Stimulated activated effector memory CD8-positive, alpha-beta T cell treated with anti-CD3 and anti-CD28 coated beads, Interleukin-12 subunit alpha, Interleukin-12 subunit beta, amount 100 ng/mL, for 72 hours (primary cell): ENCODE data around the gene ADNP2.

Experiments used
- ATAC-seq: fragments of 150-1000 bp; cut with Tn5 transposase; 2 replicates; pipeline ENCODE4 v1.10.0; 2021
- DNase-seq, 2 donors: peaks; one replicate each; pipeline ENCODE4 v3.0.0; 2021 to 2022; ENCODE audit warnings: low spot score in 2 of 2
- H3K27ac Mint-ChIP-seq: one replicate; pipeline ENCODE4 v1.8.0; 2022; ENCODE audit warnings: mild to moderate bottlenecking, mixed read lengths
- H3K36me3 Mint-ChIP-seq: one replicate; pipeline ENCODE4 v1.8.0; 2022; ENCODE audit warnings: mild to moderate bottlenecking, mixed read lengths
- H3K4me1 Mint-ChIP-seq: one replicate; pipeline ENCODE4 v1.8.0; 2022; ENCODE audit warnings: mixed read lengths
- H3K4me3 Mint-ChIP-seq: one replicate; pipeline ENCODE4 v1.8.0; 2022; ENCODE audit warnings: mild to moderate bottlenecking, mixed read lengths
- H3K9me3 Mint-ChIP-seq: one replicate; pipeline ENCODE4 v1.8.0; 2022; ENCODE audit warnings: mixed read lengths

ADNP2 gene

DNA sequence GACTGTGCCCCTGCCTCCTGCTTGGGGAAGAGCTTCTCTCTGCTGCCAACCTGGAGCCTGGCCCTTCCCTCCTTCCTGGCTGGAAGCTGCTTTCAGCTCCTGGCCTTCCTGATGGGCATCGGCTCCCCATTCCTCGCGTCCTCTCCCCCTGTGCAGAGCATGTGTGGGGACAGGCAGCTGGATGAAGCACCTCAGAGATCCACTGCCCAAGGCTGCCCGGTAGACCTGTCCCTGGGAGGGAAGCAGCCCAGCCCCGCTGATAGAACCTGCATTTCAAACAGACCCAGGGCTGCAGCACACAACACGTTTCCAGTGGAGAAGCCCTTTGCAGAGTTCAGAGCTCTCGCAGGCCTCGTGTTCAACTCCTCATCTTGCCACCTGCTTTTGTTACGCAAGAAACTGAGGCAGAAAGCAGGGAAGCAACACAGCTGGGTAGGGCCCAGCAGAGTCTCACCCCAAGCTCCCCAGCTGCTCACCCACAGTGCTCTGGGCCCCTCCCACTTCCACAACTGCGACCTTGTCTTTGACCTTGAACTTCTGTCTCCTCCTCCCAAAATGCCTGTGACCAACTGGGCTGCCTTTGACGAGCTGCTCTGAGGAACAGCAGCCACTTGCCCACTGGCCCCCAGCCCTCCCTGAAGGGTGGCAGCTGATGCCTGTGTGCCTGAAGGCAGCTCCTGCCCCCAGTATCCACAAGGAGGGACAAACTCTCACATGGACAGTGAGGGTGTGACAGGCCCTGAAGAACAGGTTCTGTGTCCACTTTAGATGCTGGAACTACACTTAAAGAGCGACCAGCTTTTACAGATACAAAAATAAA lies 72.8 kb downstream of the ADNP2 start:
- Mint-ChIP-seq H3K27ac (no peak overlapping the region), H3K36me3 (peaks cover 4% of the 10 kb centered on the region), H3K4me3 (no peak overlapping the region), H3K4me1 (peaks cover 24% of the 10 kb centered on the region), H3K9me3 (no peaks in the 10 kb centered on the region)
- no peak for DNase-seq
- no peak for ATAC-seq

DNA sequence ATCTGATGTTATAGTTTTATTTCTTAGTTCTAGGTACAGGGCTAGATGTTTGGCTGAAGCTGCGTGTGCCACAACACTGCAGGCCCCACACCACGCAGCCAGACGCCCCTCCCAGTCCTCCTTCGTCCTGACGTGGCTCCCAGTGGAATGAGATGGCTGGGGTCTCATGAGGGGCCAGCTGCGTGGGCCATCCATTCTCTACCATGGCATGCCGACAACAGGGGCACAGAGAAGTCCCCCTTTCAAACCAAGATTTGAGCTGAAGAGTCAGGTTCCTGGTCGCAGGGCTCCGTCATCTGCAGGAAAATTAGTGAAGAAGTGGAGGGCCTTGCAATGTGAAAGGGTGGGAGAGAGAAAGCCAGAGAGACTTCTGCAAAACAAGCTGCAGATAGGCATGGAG lies 73.8 kb downstream of the ADNP2 start:
- H3K4me3 Mint-ChIP-seq: no peak overlapping the region
- peaks cover 16% of the 10 kb centered on the region for H3K4me1 Mint-ChIP-seq
- H3K27ac Mint-ChIP-seq: no peak overlapping the region
- no peaks in the 10 kb centered on the region for H3K9me3 Mint-ChIP-seq
- no peak for ATAC-seq
- no peaks in the 10 kb centered on the region for H3K36me3 Mint-ChIP-seq
- no peak for DNase-seq

DNA sequence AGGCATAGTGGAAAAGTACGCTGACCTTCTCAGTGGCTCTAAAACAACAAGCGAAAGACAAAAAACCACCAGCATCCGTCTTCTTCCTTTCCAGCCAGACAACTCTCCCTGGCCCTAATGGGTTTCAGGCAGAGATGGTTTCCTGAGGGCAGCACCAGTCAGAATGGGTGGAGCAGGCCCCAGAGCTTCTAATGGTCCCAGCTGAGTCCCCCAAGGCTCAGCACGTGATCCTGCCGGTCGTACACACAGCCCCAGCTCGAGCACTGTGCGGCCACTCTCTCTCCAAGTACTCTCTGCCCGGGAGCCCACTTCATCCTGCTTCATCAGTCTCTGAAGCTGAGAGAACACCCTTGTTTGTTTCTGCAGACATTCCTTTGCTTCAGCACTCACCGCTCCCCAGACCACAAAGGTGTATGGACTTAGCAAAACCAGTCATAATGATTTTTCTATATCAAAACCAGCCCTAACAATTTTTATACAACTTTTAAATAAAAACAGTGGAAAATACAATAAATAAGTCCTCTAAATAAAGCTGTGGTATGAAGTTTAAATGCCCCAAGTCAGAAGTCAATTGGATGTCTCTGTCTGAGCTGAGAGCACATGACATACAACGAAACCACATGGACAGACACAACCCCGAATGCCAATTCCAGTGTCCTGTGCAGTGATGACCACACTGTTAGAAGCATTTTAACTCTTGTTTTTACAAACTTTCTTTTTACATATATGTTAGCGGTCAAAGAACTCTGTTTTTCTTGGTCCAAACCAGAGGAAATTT lies 74.4 kb downstream of the ADNP2 start:
- Mint-ChIP-seq H3K36me3 (no peaks in the 10 kb centered on the region), H3K9me3 (no peaks in the 10 kb centered on the region), H3K27ac (no peak overlapping the region), H3K4me1 (peaks cover 13% of the 10 kb centered on the region), H3K4me3 (no peak overlapping the region)
- ATAC-seq (no peak), DNase-seq (no peak)

DNA sequence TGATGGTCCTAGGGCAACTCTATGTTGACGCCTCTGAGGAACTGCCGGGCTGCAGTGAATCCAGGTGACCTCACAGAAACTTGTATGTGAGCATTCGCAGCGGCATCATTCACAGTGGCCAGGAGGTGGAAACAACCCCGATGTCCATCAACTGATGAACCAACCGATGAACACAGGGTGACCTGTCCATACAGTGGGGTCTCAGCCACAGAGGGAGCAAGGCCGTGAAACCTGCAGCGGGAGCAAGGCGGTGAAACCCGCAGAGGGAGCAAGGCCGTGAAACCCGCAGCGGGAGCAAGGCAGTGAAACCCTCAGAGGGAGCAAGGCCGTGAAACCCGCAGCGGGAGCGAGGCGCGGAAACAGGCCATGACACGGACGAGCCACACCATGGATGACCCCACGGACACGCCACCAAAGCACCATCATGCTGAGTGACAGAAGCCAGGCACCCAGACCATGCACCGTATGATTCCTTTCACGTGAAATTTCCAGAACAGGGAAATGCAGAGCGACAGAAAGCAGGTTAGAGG lies 75.2 kb downstream of the ADNP2 start:
- H3K9me3 Mint-ChIP-seq: no peaks in the 10 kb centered on the region
- H3K27ac Mint-ChIP-seq: no peak overlapping the region
- no peaks in the 10 kb centered on the region for H3K36me3 Mint-ChIP-seq
- DNase-seq (no peak), ATAC-seq (no peak)
- no peak overlapping the region for H3K4me3 Mint-ChIP-seq
- H3K4me1 Mint-ChIP-seq: peaks cover 7% of the 10 kb centered on the region

DNA sequence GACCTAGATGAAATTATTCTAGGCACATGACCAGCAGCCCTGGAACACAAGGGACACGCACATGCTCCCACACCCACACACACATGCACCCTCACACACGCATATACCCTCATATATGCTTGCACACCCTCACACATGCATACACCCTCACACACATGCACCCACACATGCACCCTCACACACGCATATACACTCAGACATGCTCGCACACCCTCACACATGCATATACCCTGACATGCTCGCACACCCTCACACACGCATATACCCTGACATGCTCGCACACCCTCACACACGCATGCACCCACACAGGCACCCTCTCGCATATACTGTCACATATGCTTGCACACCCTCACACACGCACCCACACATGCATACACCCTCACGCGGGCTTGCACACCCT lies 76.5 kb downstream of the ADNP2 start:
- Mint-ChIP-seq H3K9me3 (no peaks in the 10 kb centered on the region), H3K36me3 (no peaks in the 10 kb centered on the region)
- no peak for ATAC-seq

DNA sequence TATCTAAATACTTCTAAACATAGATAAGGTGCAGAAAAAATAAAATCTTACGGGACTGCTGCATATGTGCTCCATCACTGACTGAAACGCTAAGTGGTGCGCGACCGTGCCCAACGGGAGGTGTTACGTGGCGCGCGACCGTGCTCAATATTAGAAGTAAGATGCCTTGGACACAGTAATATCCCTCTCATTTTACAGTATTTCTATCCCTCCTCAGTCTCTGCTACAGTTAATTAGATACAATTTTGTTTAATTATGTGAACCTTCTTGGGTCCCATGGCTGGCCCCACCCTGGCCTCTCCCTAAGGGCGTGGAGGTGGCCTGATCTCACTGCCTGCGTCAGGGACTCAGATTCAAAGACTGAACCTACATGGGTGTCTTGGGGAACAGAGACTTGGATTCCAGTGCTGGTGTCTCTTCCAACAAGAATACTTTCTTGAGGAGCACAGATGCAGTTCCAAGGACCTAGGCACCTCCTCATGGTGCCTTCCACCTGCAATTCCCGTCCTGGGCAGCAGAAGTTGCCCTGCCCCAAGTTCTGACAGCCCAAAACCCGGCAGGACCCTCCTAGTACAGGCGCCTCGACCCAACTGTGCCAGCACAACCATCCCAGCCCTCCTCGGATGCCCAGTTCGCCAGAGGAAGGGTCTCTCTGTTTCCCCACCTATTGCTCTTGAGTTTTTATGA lies 79.0 kb downstream of the ADNP2 start:
- peaks cover 4% of the 10 kb centered on the region for H3K4me1 Mint-ChIP-seq

More for the DNA sequence above, 76.5 kb downstream of the ADNP2 start:
- no peaks in the 10 kb centered on the region for H3K4me1 Mint-ChIP-seq
- no peak overlapping the region for H3K27ac Mint-ChIP-seq
- no peak overlapping the region for H3K4me3 Mint-ChIP-seq
- DNase-seq: no peak

DNA sequence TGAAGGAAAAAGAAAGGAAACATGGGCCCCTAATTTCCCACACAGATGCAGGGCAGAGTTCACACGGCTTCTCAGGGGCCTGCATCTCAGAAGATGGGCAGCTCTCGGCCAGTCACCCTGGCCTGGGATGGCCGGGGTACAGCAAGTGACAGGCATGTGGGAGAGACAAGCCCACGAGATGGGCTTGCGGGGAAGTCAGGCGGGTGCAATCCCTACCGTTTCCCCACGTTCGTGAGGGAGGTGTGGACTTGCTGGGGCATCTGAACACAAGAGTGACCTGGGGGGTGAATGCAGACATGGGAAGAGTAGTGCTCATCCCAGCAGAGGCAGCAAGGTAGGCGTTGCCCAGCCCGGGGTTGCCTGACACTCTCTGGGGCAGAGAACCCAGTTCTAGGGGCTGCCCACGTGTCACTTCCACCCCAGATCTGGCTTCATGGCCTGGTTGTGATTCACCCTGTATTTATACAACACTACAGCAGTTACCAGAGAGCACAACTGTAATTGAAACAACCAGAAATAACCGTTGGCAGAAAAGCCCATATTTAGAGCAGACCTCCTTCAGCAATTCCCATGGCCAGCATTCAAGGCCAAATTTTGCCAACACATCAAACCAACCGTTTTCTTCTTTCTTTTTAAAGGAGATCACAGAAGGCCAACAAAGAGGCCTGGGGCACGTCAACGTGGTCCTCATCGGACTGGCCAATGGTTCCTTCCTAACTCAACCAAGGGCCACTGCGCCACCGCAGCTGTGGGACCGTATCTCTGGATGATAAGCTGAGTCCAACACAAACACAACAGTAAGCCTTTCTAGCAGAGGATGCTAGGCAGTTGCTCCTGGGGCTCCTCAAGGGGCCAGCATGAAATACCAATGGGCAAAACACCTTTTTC lies 79.8 kb downstream of the ADNP2 start:
- Mint-ChIP-seq H3K4me3 (no peak overlapping the region), H3K4me1 (peaks cover 4% of the 10 kb centered on the region), H3K36me3 (no peaks in the 10 kb centered on the region), H3K27ac (no peak overlapping the region), H3K9me3 (no peaks in the 10 kb centered on the region)
- DNase-seq (no peak), ATAC-seq (no peak)

More for the DNA sequence above, 79.0 kb downstream of the ADNP2 start:
- H3K4me3 Mint-ChIP-seq: no peak overlapping the region
- no peaks in the 10 kb centered on the region for H3K36me3 Mint-ChIP-seq
- H3K27ac Mint-ChIP-seq: no peak overlapping the region
- H3K9me3 Mint-ChIP-seq: no peaks in the 10 kb centered on the region
- ATAC-seq: no peak
- DNase-seq: no peak

DNA sequence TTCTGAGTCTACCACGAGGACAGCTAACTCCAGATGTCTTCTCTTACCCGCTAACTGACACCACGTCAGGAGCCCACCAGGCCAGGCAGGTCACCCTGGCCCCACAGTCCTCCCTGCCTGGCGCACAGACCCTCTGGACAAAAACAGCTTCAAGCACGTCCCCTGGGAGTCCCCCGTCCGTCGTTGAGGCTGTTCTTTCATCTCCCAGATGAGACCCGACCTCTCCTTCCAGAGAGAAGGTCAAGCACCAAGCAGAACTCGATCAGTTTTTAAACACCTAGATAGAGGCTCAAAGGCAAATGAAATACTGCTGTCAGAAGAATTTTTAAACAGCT lies 80.4 kb downstream of the ADNP2 start:
- no peak for DNase-seq
- H3K4me3 Mint-ChIP-seq: no peak overlapping the region
- peaks cover 5% of the 10 kb centered on the region for H3K4me1 Mint-ChIP-seq
- H3K9me3 Mint-ChIP-seq: no peaks in the 10 kb centered on the region
- no peak for ATAC-seq
- H3K36me3 Mint-ChIP-seq: no peaks in the 10 kb centered on the region
- no peak overlapping the region for H3K27ac Mint-ChIP-seq
